ENCODE measurements around the gene TRAPPC12. TPM values are rescaled to one million over a fixed set of nuclear protein-coding genes. Genes with fewer than 3 reads are reported as not detected.
"Not testable (repeated sequence)": the region's sequence is repeated elsewhere in the genome, so short reads cannot be mapped to it uniquely, and the experiment has no call there.

TRAPPC12 gene
- total RNA-seq: 173 TPM

- DNase-seq (ENCODE audit: low spot score): peak; percentile 93
These were observed at the start of gene TRAPPC12 for GRCh38 chr2:3379647-3380534. TSS of gene TRAPPC12 (plus strand) at chr2:3379694. CDS start at chr2:3387624, 7,930 bp downstream.

- DNase-seq (ENCODE audit: low spot score): no peak
These were observed 47.4 kb upstream of the TRAPPC12 start for GRCh38 chr2:3332133-3332532.

- no peak for DNase-seq (ENCODE audit: low spot score)
These were observed 44.8 kb upstream of the TRAPPC12 start for GRCh38 chr2:3334392-3335345.

GRCh38 chr2:3336844-3337243 is 42.6 kb upstream of the TRAPPC12 start:
- DNase-seq (ENCODE audit: low spot score): no peak

GRCh38 chr2:3338340-3338739 is 41.2 kb upstream of the TRAPPC12 start:
- DNase-seq (ENCODE audit: low spot score): no peak

- DNase-seq (ENCODE audit: low spot score): no peak
These were observed 39.4 kb upstream of the TRAPPC12 start for GRCh38 chr2:3340144-3340543.

- no peak for DNase-seq (ENCODE audit: low spot score)
These were observed 38.2 kb upstream of the TRAPPC12 start for GRCh38 chr2:3341336-3341735.

GRCh38 chr2:3342324-3342723 is 37.2 kb upstream of the TRAPPC12 start:
- DNase-seq (ENCODE audit: low spot score): no peak

- DNase-seq (ENCODE audit: low spot score): no peak
These were observed 36.5 kb upstream of the TRAPPC12 start for GRCh38 chr2:3343012-3343411.

- no peak for DNase-seq (ENCODE audit: low spot score)
These were observed 34.6 kb upstream of the TRAPPC12 start for GRCh38 chr2:3344897-3345296.

GRCh38 chr2:3345621-3346020 is 33.9 kb upstream of the TRAPPC12 start:
- no peak for DNase-seq (ENCODE audit: low spot score)

- DNase-seq (ENCODE audit: low spot score): peak; percentile 59
These were observed 30.7 kb upstream of the TRAPPC12 start for GRCh38 chr2:3348767-3349166.

- peak; percentile 53 for DNase-seq (ENCODE audit: low spot score)
These were observed 30.2 kb upstream of the TRAPPC12 start for GRCh38 chr2:3349211-3349693.

- DNase-seq (ENCODE audit: low spot score): no peak
These were observed 24.5 kb upstream of the TRAPPC12 start for GRCh38 chr2:3354986-3355385.

GRCh38 chr2:3355951-3356569 is 23.4 kb upstream of the TRAPPC12 start:
- no peak for DNase-seq (ENCODE audit: low spot score)

- DNase-seq (ENCODE audit: low spot score): no peak
These were observed 22.7 kb upstream of the TRAPPC12 start for GRCh38 chr2:3356799-3357198.

GRCh38 chr2:3357446-3357845 is 22.0 kb upstream of the TRAPPC12 start:
- DNase-seq (ENCODE audit: low spot score): not testable (repeated sequence)

- DNase-seq (ENCODE audit: low spot score): no peak
These were observed 21.6 kb upstream of the TRAPPC12 start for GRCh38 chr2:3357926-3358325.

- no peak for DNase-seq (ENCODE audit: low spot score)
These were observed 17.7 kb upstream of the TRAPPC12 start for GRCh38 chr2:3361518-3362389.

- no peak for DNase-seq (ENCODE audit: low spot score)
These were observed 14.3 kb upstream of the TRAPPC12 start for GRCh38 chr2:3365219-3365618.

- no peak for DNase-seq (ENCODE audit: low spot score)
These were observed 11.2 kb upstream of the TRAPPC12 start for GRCh38 chr2:3368261-3368722.
